ENCODE results near the gene GRK3.
"Not testable (repeated sequence)": the region's sequence is repeated elsewhere in the genome, so short reads cannot be mapped to it uniquely, and the experiment has no call there.

GRCh38 chr22:25613558-25613957 lies 49.1 kb downstream of the GRK3 start:
- TF ChIP-seq, protein P1, sequence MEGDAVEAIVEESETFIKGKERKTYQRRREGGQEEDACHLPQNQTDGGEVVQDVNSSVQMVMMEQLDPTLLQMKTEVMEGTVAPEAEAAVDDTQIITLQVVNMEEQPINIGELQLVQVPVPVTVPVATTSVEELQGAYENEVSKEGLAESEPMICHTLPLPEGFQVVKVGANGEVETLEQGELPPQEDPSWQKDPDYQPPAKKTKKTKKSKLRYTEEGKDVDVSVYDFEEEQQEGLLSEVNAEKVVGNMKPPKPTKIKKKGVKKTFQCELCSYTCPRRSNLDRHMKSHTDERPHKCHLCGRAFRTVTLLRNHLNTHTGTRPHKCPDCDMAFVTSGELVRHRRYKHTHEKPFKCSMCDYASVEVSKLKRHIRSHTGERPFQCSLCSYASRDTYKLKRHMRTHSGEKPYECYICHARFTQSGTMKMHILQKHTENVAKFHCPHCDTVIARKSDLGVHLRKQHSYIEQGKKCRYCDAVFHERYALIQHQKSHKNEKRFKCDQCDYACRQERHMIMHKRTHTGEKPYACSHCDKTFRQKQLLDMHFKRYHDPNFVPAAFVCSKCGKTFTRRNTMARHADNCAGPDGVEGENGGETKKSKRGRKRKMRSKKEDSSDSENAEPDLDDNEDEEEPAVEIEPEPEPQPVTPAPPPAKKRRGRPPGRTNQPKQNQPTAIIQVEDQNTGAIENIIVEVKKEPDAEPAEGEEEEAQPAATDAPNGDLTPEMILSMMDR (IDR thresholded peaks at IDR 0.05; ENCODE audit: low read depth, low read length): not testable (repeated sequence)
- TF ChIP-seq POLR2A (IDR thresholded peaks at IDR 0.05; ENCODE audit: extremely low read depth, insufficient read length); MYC (IDR thresholded peaks at IDR 0.05; ENCODE audit: low read depth, low read length): not testable (repeated sequence)
- TF ChIP-seq, protein P2, sequence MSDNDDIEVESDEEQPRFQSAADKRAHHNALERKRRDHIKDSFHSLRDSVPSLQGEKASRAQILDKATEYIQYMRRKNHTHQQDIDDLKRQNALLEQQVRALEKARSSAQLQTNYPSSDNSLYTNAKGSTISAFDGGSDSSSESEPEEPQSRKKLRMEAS (IDR thresholded peaks at IDR 0.05; ENCODE audit: low read depth, low read length): not testable (repeated sequence)
